Measurements from ENCODE around the gene UBE2G2.

DNA sequence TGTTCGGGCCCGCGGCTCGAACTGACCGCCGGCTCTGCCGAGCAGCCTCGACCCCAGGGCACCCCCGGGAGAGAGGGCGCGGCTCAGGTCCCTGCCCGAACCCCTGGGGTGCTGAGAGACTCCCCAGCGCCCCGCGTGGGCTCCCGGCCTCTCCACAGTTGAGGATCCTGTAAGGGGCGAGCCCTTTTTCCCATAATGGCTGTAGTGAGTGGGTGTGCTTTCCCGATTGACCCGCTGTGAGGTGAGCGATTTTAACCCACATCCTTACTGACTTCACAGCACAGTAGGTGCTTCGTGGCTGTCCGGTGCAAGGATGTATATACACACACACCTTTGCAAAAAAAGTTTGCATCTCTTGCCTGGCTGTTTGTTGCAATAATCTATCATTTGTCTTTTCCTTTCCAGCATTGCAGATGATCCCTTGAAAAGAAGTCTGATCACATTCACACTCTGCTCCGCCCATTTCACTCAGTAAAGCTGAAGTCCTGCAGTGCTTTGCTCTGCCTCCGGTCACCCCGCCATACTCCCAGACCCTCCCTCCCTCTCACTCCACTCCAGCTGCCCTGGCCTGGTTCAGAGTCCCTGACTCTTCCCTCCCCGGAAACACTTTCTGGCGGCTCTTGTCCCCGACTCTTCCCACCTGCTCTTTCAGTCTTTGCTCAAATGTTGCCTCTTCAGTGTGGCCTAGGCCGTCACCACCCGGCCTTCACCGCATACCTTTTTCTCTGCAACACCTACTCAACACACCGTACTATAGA, 955 bp upstream of the UBE2G2 start:
- TF ChIP-seq, protein P1, sequence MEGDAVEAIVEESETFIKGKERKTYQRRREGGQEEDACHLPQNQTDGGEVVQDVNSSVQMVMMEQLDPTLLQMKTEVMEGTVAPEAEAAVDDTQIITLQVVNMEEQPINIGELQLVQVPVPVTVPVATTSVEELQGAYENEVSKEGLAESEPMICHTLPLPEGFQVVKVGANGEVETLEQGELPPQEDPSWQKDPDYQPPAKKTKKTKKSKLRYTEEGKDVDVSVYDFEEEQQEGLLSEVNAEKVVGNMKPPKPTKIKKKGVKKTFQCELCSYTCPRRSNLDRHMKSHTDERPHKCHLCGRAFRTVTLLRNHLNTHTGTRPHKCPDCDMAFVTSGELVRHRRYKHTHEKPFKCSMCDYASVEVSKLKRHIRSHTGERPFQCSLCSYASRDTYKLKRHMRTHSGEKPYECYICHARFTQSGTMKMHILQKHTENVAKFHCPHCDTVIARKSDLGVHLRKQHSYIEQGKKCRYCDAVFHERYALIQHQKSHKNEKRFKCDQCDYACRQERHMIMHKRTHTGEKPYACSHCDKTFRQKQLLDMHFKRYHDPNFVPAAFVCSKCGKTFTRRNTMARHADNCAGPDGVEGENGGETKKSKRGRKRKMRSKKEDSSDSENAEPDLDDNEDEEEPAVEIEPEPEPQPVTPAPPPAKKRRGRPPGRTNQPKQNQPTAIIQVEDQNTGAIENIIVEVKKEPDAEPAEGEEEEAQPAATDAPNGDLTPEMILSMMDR (conservative IDR thresholded peaks at IDR 0.05): no peak
- no peak for TF ChIP-seq ZFX (IDR thresholded peaks at IDR 0.05)
